ENCODE data around the gene CARD10.
A peak's percentile ranks its signal among the peaks of the same experiment; 100 is the strongest.

Gene CARD10

GRCh38 chr22:37456346-37456745 is 62.9 kb downstream of the CARD10 start:
- no peak for DNase-seq (ENCODE audit: low read depth)
- no peak overlapping the region for H3K4me3 ChIP-seq (ENCODE audit: control insufficient read depth, low read depth, low read length)
- TF ChIP-seq CTCF (IDR thresholded peaks at IDR 0.05; ENCODE audit: control insufficient read depth, insufficient read depth, low read depth, low read length, missing control alignments), result no peak

GRCh38 chr22:37455896-37456295 is 63.3 kb downstream of the CARD10 start:
- DNase-seq (ENCODE audit: low read depth), result no peak
- H3K4me3 ChIP-seq (ENCODE audit: control insufficient read depth, low read depth, low read length), result no peak overlapping the region
- no peak for TF ChIP-seq CTCF (IDR thresholded peaks at IDR 0.05; ENCODE audit: control insufficient read depth, insufficient read depth, low read depth, low read length, missing control alignments)

GRCh38 chr22:37454857-37455686 is 64.1 kb downstream of the CARD10 start:
- DNase-seq (ENCODE audit: low read depth), result peak; percentile 43
- TF ChIP-seq CTCF (IDR thresholded peaks at IDR 0.05; ENCODE audit: control insufficient read depth, insufficient read depth, low read depth, low read length, missing control alignments), result no peak
- no peak overlapping the region for H3K4me3 ChIP-seq (ENCODE audit: control insufficient read depth, low read depth, low read length)

GRCh38 chr22:37453696-37454095 is 65.5 kb downstream of the CARD10 start:
- no peak for DNase-seq (ENCODE audit: low read depth)
- H3K4me3 ChIP-seq (ENCODE audit: control insufficient read depth, low read depth, low read length), result no peak overlapping the region
- TF ChIP-seq CTCF (IDR thresholded peaks at IDR 0.05; ENCODE audit: control insufficient read depth, insufficient read depth, low read depth, low read length, missing control alignments), result no peak

GRCh38 chr22:37451218-37451617 is 68.0 kb downstream of the CARD10 start:
- no peak for TF ChIP-seq CTCF (IDR thresholded peaks at IDR 0.05; ENCODE audit: control insufficient read depth, insufficient read depth, low read depth, low read length, missing control alignments)
- no peak overlapping the region for H3K4me3 ChIP-seq (ENCODE audit: control insufficient read depth, low read depth, low read length)
- DNase-seq (ENCODE audit: low read depth), result no peak

- no peak overlapping the region for H3K4me3 ChIP-seq (ENCODE audit: control insufficient read depth, low read depth, low read length)
- no peak for DNase-seq (ENCODE audit: low read depth)
- no peak for TF ChIP-seq CTCF (IDR thresholded peaks at IDR 0.05; ENCODE audit: control insufficient read depth, insufficient read depth, low read depth, low read length, missing control alignments)
These were observed 69.7 kb downstream of the CARD10 start for GRCh38 chr22:37449331-37450001.
